Effector memory CD4-positive, alpha-beta T cell (primary cell): ENCODE results near the gene RBM48.
A peak's percentile ranks its signal among the peaks of the same experiment; 100 is the strongest.
"Not testable (repeated sequence)": the region's sequence is repeated elsewhere in the genome, so short reads cannot be mapped to it uniquely, and the experiment has no call there.

Source experiments
- DNase-seq, 3 donors: peaks; one replicate each; pipeline ENCODE4 v3.0.0-alpha.2; 2020
- H3K27ac ChIP-seq: 2 replicates; pipeline ENCODE4 v1.7.0; 2013; ENCODE audit warnings: mild to moderate bottlenecking, low read length, moderate library complexity; ENCODE audit not compliant: insufficient read depth, poor library complexity, severe bottlenecking
- H3K27me3 ChIP-seq: replicated peaks from 2 replicates; pipeline ENCODE4 v1.7.0; 2013; ENCODE audit warnings: mild to moderate bottlenecking, low read length; ENCODE audit not compliant: insufficient read depth, control insufficient read depth, poor library complexity, severe bottlenecking
- H3K36me3 ChIP-seq: 2 replicates; pipeline ENCODE4 v1.7.0; 2013; ENCODE audit warnings: mild to moderate bottlenecking, low read length, moderate library complexity; ENCODE audit not compliant: control insufficient read depth, insufficient read depth
- H3K4me1 ChIP-seq: 2 replicates; pipeline ENCODE4 v1.7.0; 2013; ENCODE audit warnings: low read length, mild to moderate bottlenecking; ENCODE audit not compliant: control insufficient read depth, insufficient read depth, poor library complexity, severe bottlenecking
- H3K4me3 ChIP-seq: 2 replicates; pipeline ENCODE4 v1.7.0; 2013; ENCODE audit warnings: low read length, low read depth, mild to moderate bottlenecking; ENCODE audit not compliant: insufficient read depth, poor library complexity, severe bottlenecking
- H3K9me3 ChIP-seq: 2 replicates; pipeline ENCODE4 v1.7.0; 2013; ENCODE audit warnings: mild to moderate bottlenecking, low read length, moderate library complexity; ENCODE audit not compliant: control insufficient read depth
- total RNA-seq, 3 donors: gene quantifications; one replicate each; lab custom pipeline; 2026; lab: John Stamatoyannopoulos, UW

Gene RBM48
- total RNA-seq: 30.7 to 41.7 (median 36.8) reads per million in 3 donors

DNA sequence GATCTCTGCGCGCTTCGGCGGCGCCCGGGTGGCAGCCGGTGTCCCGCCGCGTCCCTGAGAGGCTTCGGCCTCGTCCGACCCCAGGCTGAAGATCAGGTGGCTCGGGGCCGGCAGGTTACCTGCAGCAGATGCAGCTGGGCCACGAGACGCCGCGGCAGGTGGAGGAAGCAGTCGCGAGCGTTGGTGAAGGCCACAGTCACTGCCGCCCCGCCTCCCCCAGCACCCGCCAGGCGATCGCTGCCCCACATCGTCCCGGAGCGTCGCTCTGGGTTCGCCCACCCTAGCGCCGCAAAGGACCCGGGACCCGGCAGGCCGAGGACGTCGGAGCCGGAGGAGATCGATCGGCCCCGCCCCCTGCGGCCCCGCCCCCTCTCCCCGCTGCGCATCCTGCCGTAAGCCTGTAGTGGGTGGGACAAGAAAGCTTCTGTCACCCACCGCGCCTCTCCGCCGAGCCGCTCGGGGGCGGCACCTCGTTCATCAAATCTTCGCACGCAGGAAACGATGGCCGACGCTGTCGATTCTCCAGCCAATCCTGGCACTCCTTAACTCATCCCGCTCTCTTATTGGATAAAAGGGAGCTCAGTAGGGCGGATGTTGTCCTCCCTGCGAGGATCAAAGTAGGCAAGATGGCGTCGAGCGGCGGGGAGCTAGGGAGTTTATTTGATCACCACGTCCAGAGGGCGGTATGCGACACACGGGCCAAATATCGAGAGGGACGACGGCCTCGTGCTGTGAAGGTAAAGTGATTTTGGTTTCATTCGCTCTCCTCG lies at the start of gene RBM48, which contains the start of gene PEX1:
TSS of gene RBM48 (plus strand) at position 608 of the 770 bp plus-strand sequence. CDS start at position 627, 19 bp downstream.
TSS of gene PEX1 (minus strand) at position 333 of the 770 bp plus-strand sequence. CDS start at position 248, 85 bp downstream.
- DNase-seq: peak; percentile 94 to 95 (median 95)
- Histone ChIP-seq H3K27me3 (no peaks in the 10 kb centered on the region), H3K9me3 (no peaks in the 10 kb centered on the region), H3K4me3 (peak within 1 kb of the TSS; percentile 98), H3K36me3 (peaks cover 29% of the 10 kb centered on the region), H3K4me1 (peaks cover 10% of the 10 kb centered on the region), H3K27ac (peak within 1 kb of the TSS; percentile 94)

- H3K27me3 ChIP-seq, DNase-seq, H3K27ac ChIP-seq, H3K4me1 ChIP-seq, H3K36me3 ChIP-seq, H3K9me3 ChIP-seq, H3K4me3 ChIP-seq: not testable (repeated sequence)
Observed at GRCh38 chr7:92479146-92479545, 49.4 kb upstream of the RBM48 start.

DNA sequence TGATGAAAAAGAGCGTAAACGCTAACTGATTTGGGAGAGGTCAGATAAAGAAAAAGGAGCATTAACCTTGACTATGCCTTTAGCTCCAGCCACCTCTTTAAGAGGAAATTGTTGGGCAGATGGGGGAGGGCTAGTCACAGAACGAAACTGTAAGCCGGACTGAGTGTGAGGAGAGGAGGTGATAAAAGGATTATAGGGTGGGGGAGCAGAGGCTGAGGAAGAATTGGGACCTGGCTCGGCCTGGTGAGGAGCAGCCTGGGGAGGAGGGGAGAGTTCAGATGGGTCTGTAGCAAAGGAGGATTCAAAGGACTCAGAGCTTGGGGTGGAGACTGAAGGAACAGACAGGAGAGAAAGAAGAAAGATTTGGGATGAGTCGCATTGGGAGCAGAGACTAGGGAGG lies 45.0 kb upstream of the RBM48 start:
- not testable (repeated sequence) for H3K9me3 ChIP-seq, DNase-seq, H3K4me1 ChIP-seq, H3K4me3 ChIP-seq, H3K27me3 ChIP-seq, H3K36me3 ChIP-seq, H3K27ac ChIP-seq

- DNase-seq, H3K4me3 ChIP-seq, H3K9me3 ChIP-seq, H3K27ac ChIP-seq, H3K4me1 ChIP-seq, H3K36me3 ChIP-seq, H3K27me3 ChIP-seq: not testable (repeated sequence)
Observed at GRCh38 chr7:92484226-92484625, 44.4 kb upstream of the RBM48 start.

GRCh38 chr7:92485267-92485892 lies 43.2 kb upstream of the RBM48 start:
- Histone ChIP-seq H3K36me3 (peaks cover 12% of the 10 kb centered on the region), H3K27me3 (no peaks in the 10 kb centered on the region), H3K4me1 (no peaks in the 10 kb centered on the region), H3K9me3 (no peaks in the 10 kb centered on the region), H3K4me3 (no peak overlapping the region), H3K27ac (no peak overlapping the region)
- DNase-seq: no peak

DNA sequence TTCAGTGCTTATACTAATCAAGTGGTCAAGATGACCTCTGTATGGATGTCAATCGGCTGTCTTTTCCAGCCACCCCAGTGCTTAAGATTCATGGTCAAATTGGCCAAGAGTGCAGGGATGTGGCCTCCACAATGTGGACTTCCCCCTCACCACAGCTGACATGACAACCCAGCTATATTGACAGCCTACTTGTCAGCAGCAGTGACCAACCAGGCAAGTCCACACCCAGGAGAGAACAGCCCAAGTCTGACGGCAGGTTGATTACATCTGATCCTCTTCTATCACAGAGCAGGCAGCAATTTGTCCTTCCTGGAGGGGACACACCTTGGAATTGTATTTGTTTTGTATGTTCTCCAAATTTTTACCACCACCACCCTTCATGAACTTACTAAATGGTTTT lies 42.6 kb upstream of the RBM48 start:
- no peaks in the 10 kb centered on the region for H3K4me1 ChIP-seq

DNA sequence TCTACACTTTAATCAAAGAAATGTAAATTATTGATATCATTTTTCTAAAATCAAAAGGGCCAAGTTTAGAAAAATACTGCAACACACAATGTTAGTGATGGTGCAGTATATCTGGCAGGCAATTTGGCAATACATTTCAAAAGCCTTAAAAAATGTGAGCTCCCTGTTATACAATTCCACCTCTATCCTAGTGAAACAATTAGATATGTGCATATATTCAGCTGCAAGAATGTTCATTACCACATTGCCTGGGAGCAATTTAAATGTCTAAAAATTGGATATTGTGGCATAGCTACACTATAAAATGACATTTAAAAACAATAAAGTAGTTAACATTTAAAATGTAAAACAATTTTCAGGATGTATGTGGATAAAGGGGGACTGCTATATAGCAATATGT lies 40.8 kb upstream of the RBM48 start:
- H3K4me3 ChIP-seq: no peak overlapping the region
- DNase-seq: no peak
- no peak overlapping the region for H3K27ac ChIP-seq
- H3K9me3 ChIP-seq: no peaks in the 10 kb centered on the region
- H3K4me1 ChIP-seq: no peaks in the 10 kb centered on the region
- H3K27me3 ChIP-seq: no peaks in the 10 kb centered on the region
- peaks cover 35% of the 10 kb centered on the region for H3K36me3 ChIP-seq

More for the DNA sequence above, 42.6 kb upstream of the RBM48 start:
- H3K9me3 ChIP-seq: no peaks in the 10 kb centered on the region
- no peak for DNase-seq
- no peak overlapping the region for H3K4me3 ChIP-seq
- H3K27ac ChIP-seq: no peak overlapping the region
- no peaks in the 10 kb centered on the region for H3K27me3 ChIP-seq
- peaks cover 18% of the 10 kb centered on the region for H3K36me3 ChIP-seq

DNA sequence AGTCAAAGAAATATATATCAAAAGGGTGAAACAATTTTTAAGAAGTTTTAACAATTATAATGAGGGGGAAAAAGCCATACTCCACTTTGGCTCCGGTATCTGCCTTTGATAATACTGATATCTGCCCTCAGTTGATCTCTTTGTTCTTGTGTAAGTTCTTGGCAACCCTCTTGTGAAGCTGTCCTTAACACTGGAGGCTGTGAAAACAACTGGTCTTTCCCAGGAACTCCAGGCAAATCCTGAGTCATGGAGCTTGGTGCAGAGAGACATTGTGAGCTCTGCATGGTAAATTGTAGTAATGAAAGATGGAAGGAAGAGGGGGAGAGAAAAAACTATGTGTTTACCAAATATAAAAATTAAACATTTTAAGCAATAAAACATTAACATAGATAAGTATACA lies 39.0 kb upstream of the RBM48 start:
- Histone ChIP-seq H3K36me3 (peaks cover 43% of the 10 kb centered on the region), H3K27ac (no peak overlapping the region), H3K4me1 (no peaks in the 10 kb centered on the region), H3K4me3 (no peak overlapping the region), H3K27me3 (no peaks in the 10 kb centered on the region), H3K9me3 (no peaks in the 10 kb centered on the region)
- no peak for DNase-seq

DNA sequence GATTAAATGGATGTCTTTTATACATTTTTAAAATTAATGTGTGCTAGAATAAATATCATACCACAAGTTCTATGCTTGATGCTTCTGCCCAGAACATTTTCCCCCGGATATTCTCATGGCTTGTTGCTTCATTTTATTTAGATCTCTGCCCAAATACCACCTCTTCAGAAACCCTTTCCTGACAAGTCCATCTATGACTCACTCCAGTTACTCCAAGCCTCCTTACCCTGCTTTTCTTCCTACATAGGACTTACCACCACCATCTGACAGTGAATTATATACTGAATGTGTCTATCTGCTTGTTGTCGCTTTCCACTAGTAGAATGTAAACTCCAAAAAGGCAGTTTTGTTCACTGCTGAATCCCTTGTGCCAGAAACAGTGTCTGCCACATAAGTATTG lies 31.7 kb upstream of the RBM48 start:
- DNase-seq: no peak
- peaks cover 52% of the 10 kb centered on the region for H3K36me3 ChIP-seq
- H3K9me3 ChIP-seq: no peaks in the 10 kb centered on the region
- no peaks in the 10 kb centered on the region for H3K27me3 ChIP-seq
- H3K27ac ChIP-seq: no peak overlapping the region
- no peak overlapping the region for H3K4me3 ChIP-seq
- H3K4me1 ChIP-seq: no peaks in the 10 kb centered on the region

DNA sequence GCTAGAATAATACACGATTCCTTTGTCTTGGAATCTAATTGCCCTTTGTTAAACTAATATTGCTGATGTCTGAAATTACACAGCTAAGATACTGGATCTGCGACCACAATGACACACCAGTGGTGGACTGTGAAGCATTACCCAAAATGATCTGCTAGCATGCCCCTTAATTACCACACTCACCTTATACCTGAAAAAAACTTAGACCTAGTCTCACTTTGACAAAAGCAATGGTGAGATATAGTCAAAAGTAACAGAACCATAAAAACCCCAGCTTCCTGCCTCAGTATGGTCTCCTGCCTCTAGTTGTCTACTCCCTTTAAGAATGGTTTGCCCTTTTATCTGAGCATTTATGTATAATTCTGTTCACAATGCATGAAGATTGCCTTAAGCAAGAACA lies 30.0 kb upstream of the RBM48 start:
- no peaks in the 10 kb centered on the region for H3K9me3 ChIP-seq
- no peaks in the 10 kb centered on the region for H3K27me3 ChIP-seq
- H3K4me3 ChIP-seq: no peak overlapping the region
- H3K4me1 ChIP-seq: no peaks in the 10 kb centered on the region
- no peak overlapping the region for H3K27ac ChIP-seq
- DNase-seq: no peak
- H3K36me3 ChIP-seq: peaks cover 45% of the 10 kb centered on the region
